Heart left ventricle (tissue), 13 donors: ENCODE data around the gene GALNT13.

Experiments
- CTCF ChIP-seq, 12 donors: fragments of 200-600 bp; sonication (generic) in 4 of 12; IDR thresholded peaks; one replicate each; pipeline versions ENCODE4 v1.5.0 to v1.8.0; 2018 to 2022; ENCODE audit warnings: antibody characterized with exemption in 12 of 12, mild to moderate bottlenecking in 5 of 12
- POLR2A ChIP-seq, 2 donors: fragments of 450-650 bp; IDR thresholded peaks; one replicate each; pipeline ENCODE4 v1.6.1; 2017; ENCODE audit warnings: antibody characterized with exemption in 2 of 2, mild to moderate bottlenecking in 2 of 2, moderate library complexity in 2 of 2
- donor health status: ischemic (EF 13 %, LVEDD 7.1; RV severe dilation, severe dysfunction).
- donor health status: DM: no; HTN: yes; CAD: no.
- donor health status: DM: no; HTN: no; CAD: no.
- donor health status: ischemic (EF 25% LVEDD 6.9; RV normal size, moderate dysfunction).
- donor health status: ischemic (EF 25% LVEDD 5.7; RV mildly dilated, moderate dysfunction).
- donor health status: ischemic (EF 35%, LVEDD 5.7; RV mildly dilated, moderate dysfunction).
- donor health status: nonischemic (EF 11% LVEDD 7.7; RV severe dilation, severe dysfunction).
- donor health status: DM: yes; HTN: yes; CAD: no.
- donor health status: PGD.
- donor health status: ischemic (EF 29% LVEDD 5.4; RV normal size, mild dysfunction).
- donor health status: nonischemic (EF 23%, LVEDD 6.1; RV moderate dilation, normal function).

DNA sequence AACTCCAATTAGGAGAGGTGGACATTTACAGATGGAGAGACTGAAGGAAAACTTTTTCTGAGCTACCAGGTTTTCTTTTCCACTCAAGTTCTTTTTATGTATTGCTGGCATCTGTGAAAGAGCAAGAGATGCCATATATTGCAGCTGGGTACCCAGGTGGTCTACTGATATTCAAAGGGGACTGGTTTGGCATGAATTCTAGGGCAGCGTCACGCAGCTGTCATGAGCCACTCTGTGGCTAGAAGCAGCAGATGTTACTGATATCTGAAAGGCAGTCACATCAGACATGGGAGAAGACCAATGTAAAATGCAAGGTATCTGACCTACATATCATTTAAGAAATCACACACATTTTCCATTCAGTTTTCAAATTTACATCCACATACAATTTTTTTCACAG lies 408.8 kb downstream of the GALNT13 start:
- no peak for TF ChIP-seq CTCF (IDR thresholded peaks at IDR 0.05)
- TF ChIP-seq POLR2A (IDR thresholded peaks at IDR 0.05) = no peak
